Upper lobe of left lung (tissue), 6 donors: ENCODE results near the gene TRPC3. TPM values are rescaled to one million over a fixed set of nuclear protein-coding genes. Genes with fewer than 3 reads are reported as not detected.

Experiments
- ATAC-seq, 2 donors: fragments of 200-7000 bp; cut with Tn5 transposase; one replicate each; pipeline ENCODE4 v1.9.1; 2022; ENCODE audit warnings: mild to moderate bottlenecking in 2 of 2, moderate library complexity in 2 of 2; ENCODE audit not compliant: low FRiP score in 2 of 2
- DNase-seq, 2 donors: peaks; one replicate each; pipeline ENCODE4 v3.0.0-alpha.2; 2019 to 2020
- H3K27ac ChIP-seq, 4 donors: fragments of 200-600 bp; sonication (generic); one replicate each; pipeline ENCODE4 v1.5.1; 2016 to 2019
- H3K27me3 ChIP-seq, 4 donors: fragments of 200-600 bp; sonication (generic); one replicate each; pipeline ENCODE4 v1.5.1; 2017 to 2019
- H3K36me3 ChIP-seq, 4 donors: fragments of 200-600 bp; sonication (generic); one replicate each; pipeline ENCODE4 v1.5.1; 2016 to 2019
- H3K4me1 ChIP-seq, 4 donors: fragments of 200-600 bp; sonication (generic); one replicate each; pipeline ENCODE4 v1.5.1; 2018 to 2019
- H3K4me3 ChIP-seq, 4 donors: fragments of 200-600 bp; sonication (generic); one replicate each; pipeline ENCODE4 v1.5.1; 2017 to 2019; ENCODE audit warnings: mild to moderate bottlenecking in 2 of 4, moderate library complexity in 1 of 4
- H3K9me3 ChIP-seq, 4 donors: fragments of 200-600 bp; sonication (generic); one replicate each; pipeline ENCODE4 v1.5.1; 2018 to 2019
- EP300 ChIP-seq, 4 donors: sonication (generic); formaldehyde crosslinking; IDR thresholded peaks; one replicate each; pipeline ENCODE4 v1.5.1; 2017; ENCODE audit warnings: antibody characterized with exemption in 4 of 4, control low read depth in 2 of 4
- POLR2A ChIP-seq, 4 donors: fragments of 450-650 bp; IDR thresholded peaks; one replicate each; pipeline ENCODE4 v1.5.1; 2016 to 2017; ENCODE audit warnings: antibody characterized with exemption in 4 of 4, mild to moderate bottlenecking in 2 of 4
- POLR2AphosphoS5 ChIP-seq, 2 donors: sonication (generic); formaldehyde crosslinking; IDR thresholded peaks; one replicate each; pipeline ENCODE4 v1.5.1; 2017; ENCODE audit warnings: antibody characterized with exemption in 2 of 2
- WGBS, 2 donors: methylation state at CpG; one replicate each; pipeline ENCODE4 v1.1.5; 2017 to 2018; 5-methylcytosine and 5-hydroxymethylcytosine counted together
- total RNA-seq, 6 donors: library from RNA; depleted of rRNA in 4 of 6; stranded (reverse); fragments of >200 nt in 4 of 6; gene quantifications; one replicate each; pipeline versions ENCODE4 v1.1.0 to v1.2.1, GENCODE V29; 2016 to 2021
- TF ChIP-seq, protein P1 (sequence below), 6 experiments: fragments of 450-650 bp in 4 of 6; fragments of 200-600 bp in 2 of 6; sonication (generic) in 2 of 6; IDR thresholded peaks; one replicate each; pipeline ENCODE4 v1.5.1; 2016 to 2019; ENCODE audit warnings: antibody characterized with exemption in 6 of 6
- donor health status: DM: no; HTN: no; CAD: no; lungs with moderate emphysema.
- donor health status: DM: no; HTN: yes; CAD: no; lungs with severe emphysema.

Gene TRPC3
- total RNA-seq, 6 donors from 2014 or later: 0.77 to 9.4 (median 1.4) TPM

- Histone ChIP-seq H3K4me1 (no peaks in the 10 kb centered on the region), H3K36me3 (peaks cover 0 to 57% (median 9%) of the 10 kb centered on the region in 4 donors), H3K27ac (no peak overlapping the region), H3K9me3 (no peaks in the 10 kb centered on the region), H3K4me3 (no peak overlapping the region), H3K27me3 (no peaks in the 10 kb centered on the region)
- no peak for ATAC-seq
- no peak for DNase-seq
- WGBS, 2 donors: 80 to 91% methylated on average over 5 of the region's 5 CpGs
- TF ChIP-seq, protein P1, sequence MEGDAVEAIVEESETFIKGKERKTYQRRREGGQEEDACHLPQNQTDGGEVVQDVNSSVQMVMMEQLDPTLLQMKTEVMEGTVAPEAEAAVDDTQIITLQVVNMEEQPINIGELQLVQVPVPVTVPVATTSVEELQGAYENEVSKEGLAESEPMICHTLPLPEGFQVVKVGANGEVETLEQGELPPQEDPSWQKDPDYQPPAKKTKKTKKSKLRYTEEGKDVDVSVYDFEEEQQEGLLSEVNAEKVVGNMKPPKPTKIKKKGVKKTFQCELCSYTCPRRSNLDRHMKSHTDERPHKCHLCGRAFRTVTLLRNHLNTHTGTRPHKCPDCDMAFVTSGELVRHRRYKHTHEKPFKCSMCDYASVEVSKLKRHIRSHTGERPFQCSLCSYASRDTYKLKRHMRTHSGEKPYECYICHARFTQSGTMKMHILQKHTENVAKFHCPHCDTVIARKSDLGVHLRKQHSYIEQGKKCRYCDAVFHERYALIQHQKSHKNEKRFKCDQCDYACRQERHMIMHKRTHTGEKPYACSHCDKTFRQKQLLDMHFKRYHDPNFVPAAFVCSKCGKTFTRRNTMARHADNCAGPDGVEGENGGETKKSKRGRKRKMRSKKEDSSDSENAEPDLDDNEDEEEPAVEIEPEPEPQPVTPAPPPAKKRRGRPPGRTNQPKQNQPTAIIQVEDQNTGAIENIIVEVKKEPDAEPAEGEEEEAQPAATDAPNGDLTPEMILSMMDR (IDR thresholded peaks at IDR 0.05): no peak
- TF ChIP-seq POLR2A (IDR thresholded peaks at IDR 0.05): no peak
- TF ChIP-seq EP300 (IDR thresholded peaks at IDR 0.05): no peak
- TF ChIP-seq POLR2AphosphoS5 (IDR thresholded peaks at IDR 0.05): no peak
Measured at GRCh38 chr4:121829511-121829910, 122.3 kb downstream of the TRPC3 start.

Other genes with a start within 250 kb of the TRPC3 start
- not detected for gene SMIM43, start 186.9 kb downstream of the TRPC3 start, total RNA-seq
- gene EXOSC9, start 150.7 kb downstream of the TRPC3 start, total RNA-seq: 10 to 100 TPM; 10.1 to 40.9 (median 17.4) TPM
- 1 to 10 TPM; 1.4 to 4.2 (median 2.5) TPM for gene CCNA2, start 128.2 kb downstream of the TRPC3 start, total RNA-seq
- 10 to 100 TPM in 3 of 6 donors, 1 to 10 TPM in 3; 7.3 to 13.2 (median 9.9) TPM for gene BBS7, start 81.6 kb downstream of the TRPC3 start, total RNA-seq
- 100 to 1,000 TPM in 3 of 6 donors, 10 to 100 TPM in 3; 54.3 to 235 (median 104) TPM for gene BLTP1, start 200.3 kb upstream of the TRPC3 start, total RNA-seq